GM18909 (cell line): ENCODE measurements around the gene FAM3D.
"Not testable (repeated sequence)": the region's sequence is repeated elsewhere in the genome, so short reads cannot be mapped to it uniquely, and the experiment has no call there.

ENCODE experiments used
- ATAC-seq: cut with Tn5 transposase; IDR thresholded peaks from one replicate; pipeline ENCODE4 v1.9.1; 2021; ENCODE audit warnings: mild to moderate bottlenecking; ENCODE audit not compliant: unreplicated experiment, poor library complexity

FAM3D gene

GRCh38 chr3:58685641-58686040 is 19.1 kb upstream of the FAM3D start:
- ATAC-seq: no peak

GRCh38 chr3:58683466-58683865 is 16.9 kb upstream of the FAM3D start:
- peak; percentile 56 for ATAC-seq

- no peak for ATAC-seq
Measured at GRCh38 chr3:58683001-58683458, 16.5 kb upstream of the FAM3D start.

- no peak for ATAC-seq
Measured at GRCh38 chr3:58681863-58682262, 15.3 kb upstream of the FAM3D start.

- ATAC-seq: no peak
Measured at GRCh38 chr3:58680879-58681525, 14.4 kb upstream of the FAM3D start.

- ATAC-seq: no peak
Measured at GRCh38 chr3:58679974-58680666, 13.5 kb upstream of the FAM3D start.

GRCh38 chr3:58679446-58679845 is 12.9 kb upstream of the FAM3D start:
- ATAC-seq: no peak

GRCh38 chr3:58678177-58678970 is 11.8 kb upstream of the FAM3D start:
- ATAC-seq: not testable (repeated sequence)

GRCh38 chr3:58672880-58673279 is 6.3 kb upstream of the FAM3D start:
- ATAC-seq: no peak

GRCh38 chr3:58672451-58672850 is 5.9 kb upstream of the FAM3D start:
- ATAC-seq: no peak

GRCh38 chr3:58670506-58671135 is 4.0 kb upstream of the FAM3D start:
- no peak for ATAC-seq

GRCh38 chr3:58668247-58668646 is 1.7 kb upstream of the FAM3D start:
- ATAC-seq: no peak

- ATAC-seq: no peak
Measured at GRCh38 chr3:58667704-58668103, 1.1 kb upstream of the FAM3D start.

- ATAC-seq: no peak
Measured at GRCh38 chr3:58667229-58667628, 655 bp upstream of the FAM3D start.

GRCh38 chr3:58665405-58665804 is 1.2 kb downstream of the FAM3D start:
- no peak for ATAC-seq

- ATAC-seq: no peak
Measured at GRCh38 chr3:58664611-58665010, 2.0 kb downstream of the FAM3D start.

GRCh38 chr3:58661836-58662420 is 4.6 kb downstream of the FAM3D start:
- no peak for ATAC-seq

GRCh38 chr3:58660998-58661397 is 5.6 kb downstream of the FAM3D start:
- no peak for ATAC-seq

GRCh38 chr3:58659051-58659675 is 7.4 kb downstream of the FAM3D start:
- no peak for ATAC-seq

- no peak for ATAC-seq
Measured at GRCh38 chr3:58658508-58658907, 8.1 kb downstream of the FAM3D start.
